Measurements from ENCODE around the gene IL13RA1.
"Not testable (repeated sequence)": the region's sequence is repeated elsewhere in the genome, so short reads cannot be mapped to it uniquely, and the experiment has no call there.

The IL13RA1 gene

DNA sequence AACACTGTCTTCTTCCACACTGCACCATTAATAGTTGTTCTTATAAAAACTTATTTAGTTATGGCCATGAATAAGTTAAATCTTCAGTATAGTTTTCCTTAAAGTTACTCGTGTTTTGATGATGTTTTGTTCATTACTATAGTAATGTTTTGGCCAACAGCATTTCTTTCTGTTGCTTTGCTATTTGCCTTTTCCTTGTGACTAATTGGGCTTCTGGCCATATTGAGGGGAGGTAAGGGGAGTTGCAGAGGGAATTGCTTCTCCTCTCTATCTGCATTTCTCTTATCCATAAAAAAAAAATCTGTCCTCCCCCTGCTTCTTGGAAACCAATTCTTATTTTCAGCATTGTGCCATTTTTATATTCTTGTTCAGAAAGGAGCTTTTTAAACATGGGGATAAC is 53.5 kb downstream of the IL13RA1 start:
- in situ Hi-C loops (cut with MboI; ENCODE audit: low sequenced_read_pairs, unreplicated experiment), result no loop called here
- no peak for DNase-seq (ENCODE audit: low spot score)
- no peak for TF ChIP-seq CTCF (IDR thresholded peaks at IDR 0.05; ENCODE audit: borderline replicate concordance, control extremely low read depth, extremely low read depth, insufficient read depth, missing control alignments)

GRCh38 chrX:118795528-118796280 is 68.3 kb downstream of the IL13RA1 start:
- no peak for TF ChIP-seq CTCF (IDR thresholded peaks at IDR 0.05; ENCODE audit: borderline replicate concordance, control extremely low read depth, extremely low read depth, insufficient read depth, missing control alignments)
- no peak for DNase-seq (ENCODE audit: low spot score)
- in situ Hi-C loops (cut with MboI; ENCODE audit: low sequenced_read_pairs, unreplicated experiment), result no loop called here

- in situ Hi-C loops (cut with MboI; ENCODE audit: low sequenced_read_pairs, unreplicated experiment), result loop anchor here (10.0 kb wide), 1 partner anchor 188 kb away; no protein-coding TSS in a partner anchor
- no peak for TF ChIP-seq CTCF (IDR thresholded peaks at IDR 0.05; ENCODE audit: borderline replicate concordance, control extremely low read depth, extremely low read depth, insufficient read depth, missing control alignments)
- no peak for DNase-seq (ENCODE audit: low spot score)
Measured at GRCh38 chrX:118802857-118803256, 75.5 kb downstream of the IL13RA1 start.

DNA sequence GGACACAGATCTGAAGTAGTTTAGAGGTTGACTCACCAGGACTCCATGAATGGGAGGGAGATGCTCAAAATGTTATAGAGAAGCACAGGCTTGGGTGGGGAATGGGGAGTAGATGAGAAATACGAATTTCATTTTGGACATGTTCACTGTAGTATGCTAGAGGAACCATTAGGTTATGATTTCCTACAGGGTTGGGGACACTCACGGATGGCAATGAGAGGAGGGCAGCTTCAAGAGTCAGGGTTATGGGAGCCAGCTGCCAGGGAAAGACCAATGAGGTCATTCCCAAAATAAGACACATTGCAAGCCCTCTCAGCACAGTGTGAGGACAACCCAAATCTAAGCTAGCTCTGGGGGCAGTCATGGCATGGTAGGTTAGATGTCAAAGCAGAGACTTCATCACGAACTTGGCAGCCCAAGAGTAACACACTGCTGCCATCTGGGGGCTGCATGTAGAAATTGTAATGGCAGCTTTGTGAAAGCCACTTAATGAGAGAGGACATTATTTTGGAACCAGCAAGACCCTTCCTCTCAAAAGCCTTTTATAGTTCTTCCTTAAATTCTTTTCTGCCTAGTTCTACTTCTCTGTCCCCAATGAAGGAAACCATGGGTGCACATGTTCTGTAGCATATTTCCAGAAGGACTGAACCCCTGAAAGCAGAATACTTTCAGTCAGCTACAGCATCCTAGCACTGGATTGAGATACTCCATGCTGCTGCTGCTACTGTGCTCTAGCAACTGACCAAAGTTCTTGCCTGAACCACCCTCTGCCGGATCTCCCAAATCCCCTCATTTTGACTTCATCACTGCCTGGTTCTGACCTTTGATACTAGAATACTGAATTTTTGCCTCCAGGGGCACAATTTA is 80.0 kb downstream of the IL13RA1 start:
- TF ChIP-seq CTCF (IDR thresholded peaks at IDR 0.05; ENCODE audit: borderline replicate concordance, control extremely low read depth, extremely low read depth, insufficient read depth, missing control alignments), result peak; percentile 60
- in situ Hi-C loops (cut with MboI; ENCODE audit: low sequenced_read_pairs, unreplicated experiment), result loop anchor here (10.0 kb wide), 1 partner anchor 193 kb away; no protein-coding TSS in a partner anchor
- DNase-seq (ENCODE audit: low spot score), result peak; percentile 37

DNA sequence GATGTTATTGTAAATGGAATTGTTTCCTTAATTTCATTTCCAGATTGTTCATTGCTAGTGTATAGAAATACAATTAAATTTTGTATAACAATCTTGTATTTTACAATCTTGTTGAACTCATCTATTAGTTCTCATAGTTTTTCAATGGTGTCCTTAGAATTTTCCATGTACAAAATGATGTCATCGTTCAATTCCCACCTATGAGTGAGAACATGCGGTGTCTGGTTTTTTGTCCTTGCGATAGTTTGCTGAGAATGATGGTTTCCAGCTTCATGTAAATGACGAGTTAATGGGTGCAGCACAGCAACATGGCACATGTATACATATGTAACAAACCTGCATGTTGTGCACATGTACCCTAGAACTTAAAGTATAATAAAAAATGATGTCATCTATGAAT is 89.9 kb downstream of the IL13RA1 start:
- DNase-seq (ENCODE audit: low spot score), result not testable (repeated sequence)
- in situ Hi-C loops (cut with MboI; ENCODE audit: low sequenced_read_pairs, unreplicated experiment), result loop anchor here (10.0 kb wide), 1 partner anchor 342 kb away; no protein-coding TSS in a partner anchor

DNA sequence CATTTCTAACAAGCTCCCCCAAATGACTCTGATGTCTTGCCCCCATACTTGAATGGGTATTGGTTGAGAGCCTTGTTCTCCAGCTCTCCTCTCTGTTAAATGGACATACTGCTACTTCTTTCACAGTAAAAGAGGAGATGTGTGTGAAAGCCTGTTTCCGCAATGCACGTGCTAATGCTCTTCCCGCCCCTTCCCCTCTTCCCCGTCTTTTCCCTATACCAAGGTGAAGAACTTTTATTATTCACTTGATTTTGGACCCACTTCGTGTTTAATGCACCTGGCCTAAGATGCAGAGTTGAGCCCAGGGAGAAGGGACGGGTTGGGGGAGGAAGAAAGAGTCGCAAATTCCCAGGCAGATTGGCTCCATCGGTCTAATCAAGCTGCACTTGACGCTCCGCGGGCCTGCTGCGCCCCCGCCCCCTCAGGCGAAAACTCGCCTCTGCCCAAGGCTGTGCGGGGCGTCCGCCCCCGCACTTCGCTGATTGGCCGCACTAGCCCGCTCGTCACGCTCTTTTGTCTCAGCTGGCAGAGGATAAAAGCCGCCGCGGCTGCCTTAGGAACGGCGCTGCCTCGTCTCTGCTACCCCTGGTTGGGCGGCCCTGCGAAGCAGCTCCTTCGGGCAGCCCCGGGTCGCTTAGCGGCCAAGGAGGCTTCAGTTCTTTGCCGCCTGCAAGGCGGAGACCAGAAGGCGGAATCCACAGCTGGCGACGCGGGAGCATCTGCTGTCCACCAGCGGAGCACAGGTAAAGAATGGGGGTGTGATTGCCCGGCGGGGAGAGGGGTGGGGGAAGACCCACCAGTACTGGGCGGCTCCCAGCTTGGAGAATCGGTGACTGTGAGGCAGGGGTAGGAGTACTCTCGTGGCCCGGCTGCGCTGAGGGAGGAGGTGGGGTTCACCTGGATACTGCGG is 96.1 kb downstream of the IL13RA1 start, which contains the start of gene ZCCHC12:
TSS of gene ZCCHC12 (plus strand) at position 562 of the 910 bp plus-strand sequence. CDS start 1,421 bp downstream, outside the sequence.
- peak; percentile 60 for DNase-seq (ENCODE audit: low spot score)
- in situ Hi-C loops (cut with MboI; ENCODE audit: low sequenced_read_pairs, unreplicated experiment), result no loop called here
- no peak for TF ChIP-seq CTCF (IDR thresholded peaks at IDR 0.05; ENCODE audit: borderline replicate concordance, control extremely low read depth, extremely low read depth, insufficient read depth, missing control alignments)

All from GM13976 (cell line).